ENCODE data around the gene VWCE. TPM values are rescaled to one million over a fixed set of nuclear protein-coding genes. Genes with fewer than 3 reads are reported as not detected.
A peak's percentile ranks its signal among the peaks of the same experiment; 100 is the strongest.

VWCE gene
- total and polyA plus RNA-seq, 9 of the 15 experiments (the other 6 are each of a cell fraction or from before 2014, with no cell fraction given) = 0.06 to 1.6 (median 0.63) TPM; not detected in 1

DNA sequence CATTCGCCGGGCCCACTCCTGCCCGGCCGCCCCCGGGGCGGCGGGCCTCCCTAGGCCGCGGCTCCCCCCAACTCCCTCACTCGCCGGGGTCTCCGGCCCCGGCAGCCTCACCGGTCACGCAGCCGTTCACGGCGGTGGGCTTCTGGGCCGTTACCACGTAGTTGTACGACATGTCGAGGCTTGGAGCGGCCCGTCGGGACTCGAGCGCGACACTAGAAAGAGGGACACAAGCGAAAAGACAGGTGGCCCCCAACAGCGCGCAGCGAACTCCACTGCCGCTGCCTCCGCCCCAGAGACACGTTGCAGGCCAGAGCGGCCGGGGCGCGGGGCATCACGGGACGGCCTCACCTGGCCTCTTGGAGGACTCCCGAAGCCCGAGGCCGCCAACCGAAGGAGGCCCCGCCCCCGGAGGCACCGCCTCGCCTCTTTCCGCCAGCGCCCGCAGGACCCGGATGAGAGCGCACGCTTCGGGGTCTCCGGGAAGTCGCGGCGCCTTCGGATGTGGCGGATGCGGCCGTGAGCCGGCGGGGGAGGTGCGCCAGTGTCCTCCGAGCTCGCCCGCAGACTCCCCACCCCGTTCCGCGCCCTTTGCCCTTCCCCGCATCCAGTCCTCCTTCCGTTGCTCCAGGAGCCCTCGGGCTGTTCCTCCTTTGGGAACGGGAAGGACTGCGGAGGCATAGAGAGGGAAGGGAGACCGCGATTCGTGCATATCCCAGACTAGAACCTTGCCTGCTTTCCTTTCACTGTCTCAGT, 37.9 kb upstream of the VWCE start, which contains the start of the genes DDB1 and TKFC (continued):
- TF ChIP-seq HMGN3 (IDR thresholded peaks at IDR 0.05; ENCODE audit: borderline replicate concordance, extremely low read depth, insufficient read length, low read depth, low read length) (peak; percentile 86), MBD2 (IDR thresholded peaks at IDR 0.05; ENCODE audit: borderline replicate concordance, low read depth) (peak; percentile 75), GABPB1 (CRISPR knock-in tag; IDR thresholded peaks at IDR 0.05) (peak; percentile 72), ARID3B (CRISPR knock-in tag; IDR thresholded peaks at IDR 0.05; ENCODE audit: borderline replicate concordance) (no peak), ZMIZ1 (IDR thresholded peaks at IDR 0.05; ENCODE audit: low read depth in 2 of 2, low read length in 2 of 2) (0 out of 4 replicates have a peak, but pooled peaks of 1 of the 2 experiments have one; percentile 28), ZBTB8A (IDR thresholded peaks at IDR 0.05; ENCODE audit: partially characterized antibody) (no peak), USF1 (CRISPR knock-in tag; IDR thresholded peaks at IDR 0.05) (peak; percentile 60), NUFIP1 (IDR thresholded peaks at IDR 0.05; ENCODE audit: partially characterized antibody) (no peak), ZNF143 (CRISPR knock-in tag; IDR thresholded peaks at IDR 0.05) (peak; percentile 85), PTRF (tag; IDR thresholded peaks at IDR 0.05) (no peak), ZFX (CRISPR knock-in tag; IDR thresholded peaks at IDR 0.05) (peak; percentile 98), KAT8 (IDR thresholded peaks at IDR 0.05; ENCODE audit: low read depth) (no peak)
- TF ChIP-seq, protein P1, sequence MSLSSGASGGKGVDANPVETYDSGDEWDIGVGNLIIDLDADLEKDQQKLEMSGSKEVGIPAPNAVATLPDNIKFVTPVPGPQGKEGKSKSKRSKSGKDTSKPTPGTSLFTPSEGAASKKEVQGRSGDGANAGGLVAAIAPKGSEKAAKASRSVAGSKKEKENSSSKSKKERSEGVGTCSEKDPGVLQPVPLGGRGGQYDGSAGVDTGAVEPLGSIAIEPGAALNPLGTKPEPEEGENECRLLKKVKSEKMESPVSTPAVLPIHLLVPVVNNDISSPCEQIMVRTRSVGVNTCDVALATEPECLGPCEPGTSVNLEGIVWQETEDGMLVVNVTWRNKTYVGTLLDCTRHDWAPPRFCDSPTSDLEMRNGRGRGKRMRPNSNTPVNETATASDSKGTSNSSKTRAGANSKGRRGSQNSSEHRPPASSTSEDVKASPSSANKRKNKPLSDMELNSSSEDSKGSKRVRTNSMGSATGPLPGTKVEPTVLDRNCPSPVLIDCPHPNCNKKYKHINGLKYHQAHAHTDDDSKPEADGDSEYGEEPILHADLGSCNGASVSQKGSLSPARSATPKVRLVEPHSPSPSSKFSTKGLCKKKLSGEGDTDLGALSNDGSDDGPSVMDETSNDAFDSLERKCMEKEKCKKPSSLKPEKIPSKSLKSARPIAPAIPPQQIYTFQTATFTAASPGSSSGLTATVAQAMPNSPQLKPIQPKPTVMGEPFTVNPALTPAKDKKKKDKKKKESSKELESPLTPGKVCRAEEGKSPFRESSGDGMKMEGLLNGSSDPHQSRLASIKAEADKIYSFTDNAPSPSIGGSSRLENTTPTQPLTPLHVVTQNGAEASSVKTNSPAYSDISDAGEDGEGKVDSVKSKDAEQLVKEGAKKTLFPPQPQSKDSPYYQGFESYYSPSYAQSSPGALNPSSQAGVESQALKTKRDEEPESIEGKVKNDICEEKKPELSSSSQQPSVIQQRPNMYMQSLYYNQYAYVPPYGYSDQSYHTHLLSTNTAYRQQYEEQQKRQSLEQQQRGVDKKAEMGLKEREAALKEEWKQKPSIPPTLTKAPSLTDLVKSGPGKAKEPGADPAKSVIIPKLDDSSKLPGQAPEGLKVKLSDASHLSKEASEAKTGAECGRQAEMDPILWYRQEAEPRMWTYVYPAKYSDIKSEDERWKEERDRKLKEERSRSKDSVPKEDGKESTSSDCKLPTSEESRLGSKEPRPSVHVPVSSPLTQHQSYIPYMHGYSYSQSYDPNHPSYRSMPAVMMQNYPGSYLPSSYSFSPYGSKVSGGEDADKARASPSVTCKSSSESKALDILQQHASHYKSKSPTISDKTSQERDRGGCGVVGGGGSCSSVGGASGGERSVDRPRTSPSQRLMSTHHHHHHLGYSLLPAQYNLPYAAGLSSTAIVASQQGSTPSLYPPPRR (CRISPR knock-in tag; IDR thresholded peaks at IDR 0.05; ENCODE audit: borderline replicate concordance) = peak; percentile 94; the same call in 1 of the 2 replicates
- TF ChIP-seq, protein P2, sequence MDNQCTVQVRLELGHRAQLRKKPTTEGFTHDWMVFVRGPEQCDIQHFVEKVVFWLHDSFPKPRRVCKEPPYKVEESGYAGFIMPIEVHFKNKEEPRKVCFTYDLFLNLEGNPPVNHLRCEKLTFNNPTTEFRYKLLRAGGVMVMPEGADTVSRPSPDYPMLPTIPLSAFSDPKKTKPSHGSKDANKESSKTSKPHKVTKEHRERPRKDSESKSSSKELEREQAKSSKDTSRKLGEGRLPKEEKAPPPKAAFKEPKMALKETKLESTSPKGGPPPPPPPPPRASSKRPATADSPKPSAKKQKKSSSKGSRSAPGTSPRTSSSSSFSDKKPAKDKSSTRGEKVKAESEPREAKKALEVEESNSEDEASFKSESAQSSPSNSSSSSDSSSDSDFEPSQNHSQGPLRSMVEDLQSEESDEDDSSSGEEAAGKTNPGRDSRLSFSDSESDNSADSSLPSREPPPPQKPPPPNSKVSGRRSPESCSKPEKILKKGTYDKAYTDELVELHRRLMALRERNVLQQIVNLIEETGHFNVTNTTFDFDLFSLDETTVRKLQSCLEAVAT (IDR thresholded peaks at IDR 0.05) = no peak; a peak in 1 of 4 replicates
